GM12878 (cell line): Measurements from ENCODE around the gene ACTN2.

Source experiments
- CTCF ChIP-seq, 3 experiments: IDR thresholded peaks in 2 of 3; conservative IDR thresholded peaks in 1 of 3; 2 replicates each; pipeline ENCODE4 v1.5.1; 2011; ENCODE audit warnings: low read depth in 3 of 3, low read length in 3 of 3, mild to moderate bottlenecking in 3 of 3, control low read depth in 2 of 3, moderate library complexity in 2 of 3, inconsistent platforms in 1 of 3, mixed read lengths in 1 of 3; ENCODE audit not compliant: control insufficient read depth in 2 of 3, insufficient read depth in 1 of 3; ENCODE audit errors: extremely low read depth in 1 of 3
- E2F8 ChIP-seq: fragments of 450-650 bp; IDR thresholded peaks from 2 replicates; pipeline ENCODE4 v1.6.1; 2018; ENCODE audit warnings: mild to moderate bottlenecking, low read depth, moderate library complexity; ENCODE audit not compliant: partially characterized antibody
- EP300 ChIP-seq, 2 experiments: fragments of 150-350 bp in 1 of 2; IDR thresholded peaks; 2 replicates each; pipeline ENCODE4 v1.6.1; 2011 to 2012; ENCODE audit warnings: low read depth in 2 of 2, low read length in 2 of 2, borderline replicate concordance in 1 of 2, improper control_type of control experiment in 1 of 2, inconsistent platforms in 1 of 2; ENCODE audit not compliant: control insufficient read depth in 1 of 2
- EZH2 ChIP-seq: IDR thresholded peaks from 2 replicates; pipeline ENCODE4 v1.6.1; 2012; ENCODE audit warnings: low read depth, mild to moderate bottlenecking, control low read depth, inconsistent platforms, low read length, borderline replicate concordance; ENCODE audit not compliant: control insufficient read depth
- IKZF1 ChIP-seq: fragments of 450-650 bp; conservative IDR thresholded peaks from 2 replicates; pipeline ENCODE4 v1.6.1; 2017; ENCODE audit warnings: antibody characterized with exemption, mild to moderate bottlenecking
- POLR2A ChIP-seq: IDR thresholded peaks from 2 replicates; pipeline ENCODE4 v1.6.1; 2011; ENCODE audit warnings: low read depth, mild to moderate bottlenecking, low read length
- RCOR1 ChIP-seq: conservative IDR thresholded peaks from 2 replicates; pipeline ENCODE4 v1.6.1; 2012; ENCODE audit warnings: low read depth, low read length, improper control_type of control experiment
- SMARCA5 ChIP-seq: fragments of 450-650 bp; IDR thresholded peaks from 2 replicates; pipeline ENCODE4 v1.6.1; 2017; ENCODE audit warnings: mild to moderate bottlenecking
- WRNIP1 ChIP-seq: IDR thresholded peaks from 2 replicates; pipeline ENCODE4 v1.6.1; 2011; ENCODE audit warnings: low read depth, low read length, improper control_type of control experiment, borderline replicate concordance
- ZNF274 ChIP-seq: IDR thresholded peaks from one replicate; pipeline ENCODE4 v1.8.0; 2011; ENCODE audit not compliant: insufficient read length, insufficient read depth
- ZSCAN29 ChIP-seq: fragments of 450-650 bp; IDR thresholded peaks from 2 replicates; pipeline ENCODE4 v1.6.1; 2017; ENCODE audit warnings: mild to moderate bottlenecking, moderate library complexity

GRCh38 chr1:236768601-236769000 lies 82.3 kb downstream of the ACTN2 start:
- no peak for TF ChIP-seq ZNF274
- no peak for TF ChIP-seq WRNIP1
- no peak for TF ChIP-seq RCOR1
- TF ChIP-seq E2F8 = no peak
- TF ChIP-seq ZSCAN29 = no peak
- TF ChIP-seq EZH2 = no peak
- TF ChIP-seq EP300 (IDR thresholded peaks at IDR 0.05; ENCODE audit: borderline replicate concordance in 1 of 2, control insufficient read depth in 1 of 2, low read depth in 2 of 2, low read length in 2 of 2) = no peak
- TF ChIP-seq SMARCA5 = no peak
- TF ChIP-seq IKZF1 = no peak
- no peak for TF ChIP-seq CTCF (IDR thresholded peaks at IDR 0.05 in 2 of 3, conservative IDR thresholded peaks at IDR 0.05 in 1 of 3; ENCODE audit: control insufficient read depth in 2 of 3, extremely low read depth in 1 of 3, insufficient read depth in 1 of 3, low read depth in 3 of 3, low read length in 3 of 3)
- TF ChIP-seq POLR2A = no peak
